GM19035 (cell line): ENCODE results near the gene MANBA.
A peak's percentile ranks its signal among the peaks of the same experiment; 100 is the strongest.
"Not testable (repeated sequence)": the region's sequence is repeated elsewhere in the genome, so short reads cannot be mapped to it uniquely, and the experiment has no call there.

Experiments used
- ATAC-seq: cut with Tn5 transposase; IDR thresholded peaks from one replicate; pipeline ENCODE4 v1.9.1; 2021; ENCODE audit not compliant: unreplicated experiment

MANBA gene

GRCh38 chr4:102725229-102725628 lies 35.5 kb downstream of the MANBA start:
- ATAC-seq = no peak

GRCh38 chr4:102723511-102723910 lies 37.3 kb downstream of the MANBA start:
- no peak for ATAC-seq

GRCh38 chr4:102722740-102723139 lies 38.0 kb downstream of the MANBA start:
- ATAC-seq = no peak

GRCh38 chr4:102718833-102719575 lies 41.8 kb downstream of the MANBA start:
- not testable (repeated sequence) for ATAC-seq

GRCh38 chr4:102717448-102718092 lies 43.2 kb downstream of the MANBA start:
- ATAC-seq = no peak

- no peak for ATAC-seq
Observed at GRCh38 chr4:102715057-102715456, 45.7 kb downstream of the MANBA start.

GRCh38 chr4:102713774-102714173 lies 47.0 kb downstream of the MANBA start:
- not testable (repeated sequence) for ATAC-seq

GRCh38 chr4:102713096-102713495 lies 47.7 kb downstream of the MANBA start:
- ATAC-seq = no peak

- no peak for ATAC-seq
Observed at GRCh38 chr4:102710986-102711385, 49.8 kb downstream of the MANBA start.

- not testable (repeated sequence) for ATAC-seq
Observed at GRCh38 chr4:102709060-102709459, 51.7 kb downstream of the MANBA start.

- no peak for ATAC-seq
Observed at GRCh38 chr4:102707150-102707549, 53.6 kb downstream of the MANBA start.

GRCh38 chr4:102705391-102705935 lies 55.3 kb downstream of the MANBA start:
- no peak for ATAC-seq

- ATAC-seq = no peak
Observed at GRCh38 chr4:102696758-102697157, 64.0 kb downstream of the MANBA start.

- ATAC-seq = no peak
Observed at GRCh38 chr4:102694791-102695190, 66.0 kb downstream of the MANBA start.

- ATAC-seq = no peak
Observed at GRCh38 chr4:102693861-102694260, 66.9 kb downstream of the MANBA start.

- ATAC-seq = no peak
Observed at GRCh38 chr4:102693262-102693850, 67.4 kb downstream of the MANBA start.

- ATAC-seq = no peak
Observed at GRCh38 chr4:102692474-102692873, 68.3 kb downstream of the MANBA start.

- peak; percentile 40 for ATAC-seq
Observed at GRCh38 chr4:102687982-102688433, 72.8 kb downstream of the MANBA start.

GRCh38 chr4:102687373-102687981 lies 73.3 kb downstream of the MANBA start:
- ATAC-seq = peak; percentile 93

- ATAC-seq = no peak
Observed at GRCh38 chr4:102685768-102686167, 75.0 kb downstream of the MANBA start.

GRCh38 chr4:102684610-102685052 lies 76.1 kb downstream of the MANBA start:
- no peak for ATAC-seq
